ENCODE results near the gene THOC2.

DNA sequence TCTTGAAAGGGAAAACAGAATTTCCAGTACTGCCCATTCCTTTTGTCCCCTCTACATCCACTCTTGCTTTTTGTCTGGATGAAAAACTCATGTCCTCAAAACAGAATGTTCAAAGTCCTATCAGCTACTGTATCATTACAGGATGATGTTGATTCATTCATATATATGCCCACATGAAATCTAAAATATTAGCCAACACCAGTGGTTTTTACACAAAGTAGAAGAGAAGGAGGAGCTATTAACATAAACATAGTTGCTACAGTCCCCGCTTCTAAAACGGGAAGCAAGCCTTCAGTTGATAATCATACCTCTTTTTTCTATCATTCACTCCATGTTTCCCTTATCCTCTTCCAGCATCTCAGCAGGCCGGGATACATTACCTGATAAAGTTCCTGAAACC, 7.7 kb upstream of the THOC2 start:
- TF ChIP-seq, protein P1, sequence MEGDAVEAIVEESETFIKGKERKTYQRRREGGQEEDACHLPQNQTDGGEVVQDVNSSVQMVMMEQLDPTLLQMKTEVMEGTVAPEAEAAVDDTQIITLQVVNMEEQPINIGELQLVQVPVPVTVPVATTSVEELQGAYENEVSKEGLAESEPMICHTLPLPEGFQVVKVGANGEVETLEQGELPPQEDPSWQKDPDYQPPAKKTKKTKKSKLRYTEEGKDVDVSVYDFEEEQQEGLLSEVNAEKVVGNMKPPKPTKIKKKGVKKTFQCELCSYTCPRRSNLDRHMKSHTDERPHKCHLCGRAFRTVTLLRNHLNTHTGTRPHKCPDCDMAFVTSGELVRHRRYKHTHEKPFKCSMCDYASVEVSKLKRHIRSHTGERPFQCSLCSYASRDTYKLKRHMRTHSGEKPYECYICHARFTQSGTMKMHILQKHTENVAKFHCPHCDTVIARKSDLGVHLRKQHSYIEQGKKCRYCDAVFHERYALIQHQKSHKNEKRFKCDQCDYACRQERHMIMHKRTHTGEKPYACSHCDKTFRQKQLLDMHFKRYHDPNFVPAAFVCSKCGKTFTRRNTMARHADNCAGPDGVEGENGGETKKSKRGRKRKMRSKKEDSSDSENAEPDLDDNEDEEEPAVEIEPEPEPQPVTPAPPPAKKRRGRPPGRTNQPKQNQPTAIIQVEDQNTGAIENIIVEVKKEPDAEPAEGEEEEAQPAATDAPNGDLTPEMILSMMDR (conservative IDR thresholded peaks at IDR 0.05), result no peak
- TF ChIP-seq ZFX (IDR thresholded peaks at IDR 0.05), result no peak
